SK-N-SH treated with all-trans-retinoic acid at 6 μM for 48 hours (cell line): ENCODE data around the gene DHX40.
"Not testable (repeated sequence)": the region's sequence is repeated elsewhere in the genome, so short reads cannot be mapped to it uniquely, and the experiment has no call there.

ENCODE experiments used
- ATAC-seq: fragments of 200-7000 bp; cut with Tn5 transposase; 3 replicates; pipeline ENCODE4 v1.9.1; 2020; ENCODE audit warnings: mild to moderate bottlenecking, moderate library complexity
- BACH2 ChIP-seq: fragments of 250-450 bp; sonication (Bioruptor Pico); IDR thresholded peaks from 2 replicates; pipeline ENCODE4 v1.9.0; 2021; ENCODE audit warnings: mild to moderate bottlenecking, borderline replicate concordance
- CREB5 ChIP-seq: fragments of 250-450 bp; sonication (Bioruptor Pico); IDR thresholded peaks from 2 replicates; pipeline ENCODE4 v1.5.1; 2020; ENCODE audit warnings: low read depth, mild to moderate bottlenecking, moderate library complexity
- CSDC2 ChIP-seq: fragments of 250-450 bp; sonication (Bioruptor Pico); IDR thresholded peaks from 2 replicates; pipeline ENCODE4 v1.5.0; 2020; ENCODE audit warnings: mild to moderate bottlenecking, moderate library complexity
- CSRNP3 ChIP-seq: fragments of 250-450 bp; sonication (Bioruptor Pico); IDR thresholded peaks from 2 replicates; pipeline ENCODE4 v1.5.1; 2021; ENCODE audit warnings: mild to moderate bottlenecking, moderate library complexity
- ESRRG ChIP-seq: fragments of 250-450 bp; sonication (Bioruptor Pico); IDR thresholded peaks from 2 replicates; pipeline ENCODE4 v1.6.1; 2021; ENCODE audit warnings: mild to moderate bottlenecking
- GLIS3 ChIP-seq: fragments of 250-450 bp; sonication (Bioruptor Pico); IDR thresholded peaks from 2 replicates; pipeline ENCODE4 v1.5.0; 2020; ENCODE audit warnings: mild to moderate bottlenecking, moderate library complexity
- ISL1 ChIP-seq: fragments of 250-450 bp; sonication (Bioruptor Pico); IDR thresholded peaks from 2 replicates; pipeline ENCODE4 v2.1.2; 2022; ENCODE audit warnings: mild to moderate bottlenecking, moderate library complexity
- OSR1 ChIP-seq: fragments of 250-450 bp; sonication (Bioruptor Pico); IDR thresholded peaks from 2 replicates; pipeline ENCODE4 v1.8.0; 2022; ENCODE audit warnings: moderate library complexity, mild to moderate bottlenecking, inconsistent platforms
- PATZ1 ChIP-seq: fragments of 250-450 bp; sonication (Bioruptor Pico); IDR thresholded peaks from 2 replicates; pipeline ENCODE4 v1.8.0; 2020; ENCODE audit warnings: mild to moderate bottlenecking, moderate library complexity, borderline replicate concordance
- POU6F1 ChIP-seq: fragments of 250-450 bp; sonication (Bioruptor Pico); IDR thresholded peaks from 2 replicates; pipeline ENCODE4 v1.8.0; 2021; ENCODE audit warnings: low read depth, mild to moderate bottlenecking, moderate library complexity, borderline replicate concordance
- PPARA ChIP-seq: fragments of 250-450 bp; sonication (Bioruptor Pico); IDR thresholded peaks from 2 replicates; pipeline ENCODE4 v1.5.0; 2020; ENCODE audit warnings: mild to moderate bottlenecking, borderline replicate concordance
- RARB ChIP-seq: fragments of 250-450 bp; sonication (Bioruptor Pico); IDR thresholded peaks from 2 replicates; pipeline ENCODE4 v1.8.0; 2021; ENCODE audit warnings: mild to moderate bottlenecking, moderate library complexity
- SNAI2 ChIP-seq: fragments of 250-450 bp; sonication (Bioruptor Pico); IDR thresholded peaks from 2 replicates; pipeline ENCODE4 v1.5.0; 2020; ENCODE audit warnings: mild to moderate bottlenecking, moderate library complexity
- TCF4 ChIP-seq: fragments of 250-450 bp; sonication (Bioruptor Pico); IDR thresholded peaks from 2 replicates; pipeline ENCODE4 v1.8.0; 2021; ENCODE audit warnings: mild to moderate bottlenecking, moderate library complexity, borderline replicate concordance
- TOX ChIP-seq: fragments of 250-450 bp; sonication (Bioruptor Pico); IDR thresholded peaks from 2 replicates; pipeline ENCODE4 v1.8.0; 2021; ENCODE audit warnings: mild to moderate bottlenecking, moderate library complexity, borderline replicate concordance
- TSHZ2 ChIP-seq: fragments of 250-450 bp; sonication (Bioruptor Pico); IDR thresholded peaks from 2 replicates; pipeline ENCODE4 v1.5.0; 2020; ENCODE audit warnings: mild to moderate bottlenecking, moderate library complexity
- ZFP3 ChIP-seq: fragments of 250-450 bp; sonication (Bioruptor Pico); IDR thresholded peaks from 2 replicates; pipeline ENCODE4 v1.5.0; 2020; ENCODE audit warnings: mild to moderate bottlenecking, moderate library complexity
- ZFP30 ChIP-seq: fragments of 450-650 bp; formaldehyde crosslinking; IDR thresholded peaks from 2 replicates; pipeline ENCODE4 v1.5.0; 2022; ENCODE audit warnings: mild to moderate bottlenecking, moderate library complexity
- ZNF565 ChIP-seq: fragments of 450-650 bp; formaldehyde crosslinking; conservative IDR thresholded peaks from 2 replicates; pipeline ENCODE4 v1.5.0; 2020; ENCODE audit warnings: low read depth, mild to moderate bottlenecking, moderate library complexity
- ZNF70 ChIP-seq: fragments of 450-650 bp; formaldehyde crosslinking; IDR thresholded peaks from 2 replicates; pipeline ENCODE4 v1.5.0; 2020; ENCODE audit warnings: mild to moderate bottlenecking, moderate library complexity
- ZNF8 ChIP-seq: fragments of 450-650 bp; formaldehyde crosslinking; IDR thresholded peaks from 2 replicates; pipeline ENCODE4 v1.5.0; 2020; ENCODE audit warnings: mild to moderate bottlenecking, moderate library complexity

Gene DHX40

GRCh38 chr17:59547131-59547915 is 18.1 kb upstream of the DHX40 start (continued):
- TF ChIP-seq CREB5 (CRISPR knock-in tag) = peak; percentile 89
- TF ChIP-seq BACH2 = no peak
- peak; percentile 99 for TF ChIP-seq TCF4 (CRISPR knock-in tag)
- TF ChIP-seq RARB (CRISPR knock-in tag) = no peak

- not testable (repeated sequence) for ATAC-seq
Measured at GRCh38 chr17:59548985-59549384, 16.4 kb upstream of the DHX40 start.

- no peak for ATAC-seq
- TF ChIP-seq PATZ1 (CRISPR knock-in tag) (no peak), OSR1 (CRISPR knock-in tag) (no peak), PPARA (no peak), TSHZ2 (CRISPR knock-in tag) (no peak), ZNF565 (CRISPR knock-in tag) (no peak), POU6F1 (CRISPR knock-in tag) (no peak), CSRNP3 (no peak), GLIS3 (CRISPR knock-in tag) (no peak), ESRRG (CRISPR knock-in tag) (no peak), ZFP3 (no peak), ZFP30 (CRISPR knock-in tag) (no peak), ZNF70 (CRISPR knock-in tag) (no peak), SNAI2 (no peak), TCF4 (CRISPR knock-in tag) (no peak), RARB (CRISPR knock-in tag) (no peak), TOX (CRISPR knock-in tag) (no peak), BACH2 (no peak), ISL1 (CRISPR knock-in tag) (no peak), CSDC2 (CRISPR knock-in tag) (no peak)
Measured at GRCh38 chr17:59550703-59551102, 14.7 kb upstream of the DHX40 start.

- no peak for ATAC-seq
- TF ChIP-seq RARB (CRISPR knock-in tag) (no peak), ZNF8 (no peak), ZFP30 (CRISPR knock-in tag) (no peak), CSDC2 (CRISPR knock-in tag) (no peak), TCF4 (CRISPR knock-in tag) (no peak)
Measured at GRCh38 chr17:59558039-59558438, 7.4 kb upstream of the DHX40 start.
